Stimulated activated CD8-positive, alpha-beta memory T cell treated with anti-CD3 and anti-CD28 coated beads, Interleukin-15, amount 100 ng/mL, for 4 hours (primary cell): ENCODE measurements around the gene ONECUT3.
"Not testable (repeated sequence)": the region's sequence is repeated elsewhere in the genome, so short reads cannot be mapped to it uniquely, and the experiment has no call there.

Experiments used
- DNase-seq, 2 donors: peaks; one replicate each; pipeline ENCODE4 v3.0.0-alpha.2; 2020; ENCODE audit warnings: low read depth in 2 of 2

The ONECUT3 gene

GRCh38 chr19:1794424-1795172 lies 41.3 kb downstream of the ONECUT3 start:
- DNase-seq: no peak

- no peak for DNase-seq
Measured at GRCh38 chr19:1796395-1797142, 43.3 kb downstream of the ONECUT3 start.

- DNase-seq: not testable (repeated sequence)
Measured at GRCh38 chr19:1797313-1797712, 44.0 kb downstream of the ONECUT3 start.

- no peak for DNase-seq
Measured at GRCh38 chr19:1799695-1800342, 46.5 kb downstream of the ONECUT3 start.

GRCh38 chr19:1804858-1805257 lies 51.6 kb downstream of the ONECUT3 start:
- DNase-seq: no peak

GRCh38 chr19:1805401-1806183 lies 52.3 kb downstream of the ONECUT3 start:
- DNase-seq: no peak

GRCh38 chr19:1806184-1807029 lies 53.1 kb downstream of the ONECUT3 start:
- no peak for DNase-seq

- no peak for DNase-seq
Measured at GRCh38 chr19:1807030-1807694, 53.9 kb downstream of the ONECUT3 start.

GRCh38 chr19:1807695-1808394 lies 54.5 kb downstream of the ONECUT3 start:
- DNase-seq: no peak

- DNase-seq: no peak
Measured at GRCh38 chr19:1808395-1808731, 55.1 kb downstream of the ONECUT3 start.

- no peak for DNase-seq
Measured at GRCh38 chr19:1809678-1810077, 56.4 kb downstream of the ONECUT3 start.

GRCh38 chr19:1810439-1811160 lies 57.3 kb downstream of the ONECUT3 start:
- no peak for DNase-seq

- peak; percentile 15 to 26 for DNase-seq
Measured at GRCh38 chr19:1811472-1811894, 58.2 kb downstream of the ONECUT3 start.

- no peak for DNase-seq
Measured at GRCh38 chr19:1811942-1812425, 58.7 kb downstream of the ONECUT3 start, which contains the start of gene ATP8B3. ATP8B3 (minus strand) TSS chr19:1812276; CDS start chr19:1811736, 540 bp downstream.

- DNase-seq: peak; percentile 57 to 63
Measured at GRCh38 chr19:1812426-1813191, 59.3 kb downstream of the ONECUT3 start.

- DNase-seq: no peak
Measured at GRCh38 chr19:1813192-1814182, 60.2 kb downstream of the ONECUT3 start.

- no peak for DNase-seq
Measured at GRCh38 chr19:1814391-1814790, 61.1 kb downstream of the ONECUT3 start.
